ENCODE results near the gene GLB1L2.

DNA sequence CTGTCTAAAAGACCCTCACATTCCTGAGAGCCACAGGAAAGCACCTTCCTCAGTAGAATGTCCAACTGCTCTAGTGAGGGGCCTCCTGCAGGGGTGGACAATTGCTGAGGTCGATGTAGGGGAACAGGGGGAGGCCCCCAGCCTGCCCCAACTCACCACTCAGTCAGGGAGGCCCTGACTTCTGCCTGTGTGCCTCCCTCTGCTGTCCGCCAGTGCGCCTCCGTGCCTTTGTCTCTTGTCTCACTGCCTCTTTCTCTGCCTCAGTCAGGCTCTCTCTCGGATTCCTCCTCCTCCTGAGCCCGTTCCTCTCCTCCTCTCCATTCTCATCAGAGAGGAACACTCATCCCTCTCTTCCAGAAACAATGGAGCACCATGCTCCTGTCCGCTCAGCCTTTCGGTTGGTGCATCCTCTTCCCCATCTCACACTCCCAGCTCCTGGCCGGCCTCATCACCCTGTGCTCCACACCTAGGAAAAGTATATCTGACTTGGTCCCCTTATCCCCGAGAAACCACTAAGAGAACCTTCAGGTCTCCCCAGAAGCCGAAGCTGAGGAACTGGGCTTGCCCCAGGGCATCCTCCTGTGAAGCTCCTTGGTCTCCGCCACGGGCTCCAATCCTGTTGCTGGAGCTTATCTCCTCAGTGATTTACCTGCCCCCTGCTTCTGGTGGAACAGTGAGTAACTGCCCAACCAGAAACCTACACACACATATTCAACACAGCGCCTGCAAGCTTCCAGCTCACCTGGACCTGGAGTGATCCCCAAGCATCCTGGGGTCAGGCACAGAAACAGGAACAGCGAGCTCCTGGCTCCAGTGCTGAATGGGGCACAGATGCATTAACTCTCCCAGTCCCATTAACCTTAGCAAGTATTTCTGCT is 78.0 kb downstream of the GLB1L2 start:
- TF ChIP-seq POLR2AphosphoS5 (IDR thresholded peaks at IDR 0.05) (no peak), CTCF (IDR thresholded peaks at IDR 0.05) (no peak), EP300 (IDR thresholded peaks at IDR 0.05) (no peak), POLR2A (IDR thresholded peaks at IDR 0.05) (no peak)

Data from upper lobe of left lung (tissue), 4 donors.